ENCODE results near the gene SLA2.
"Not testable (repeated sequence)": the region's sequence is repeated elsewhere in the genome, so short reads cannot be mapped to it uniquely, and the experiment has no call there.

Gene SLA2

DNA sequence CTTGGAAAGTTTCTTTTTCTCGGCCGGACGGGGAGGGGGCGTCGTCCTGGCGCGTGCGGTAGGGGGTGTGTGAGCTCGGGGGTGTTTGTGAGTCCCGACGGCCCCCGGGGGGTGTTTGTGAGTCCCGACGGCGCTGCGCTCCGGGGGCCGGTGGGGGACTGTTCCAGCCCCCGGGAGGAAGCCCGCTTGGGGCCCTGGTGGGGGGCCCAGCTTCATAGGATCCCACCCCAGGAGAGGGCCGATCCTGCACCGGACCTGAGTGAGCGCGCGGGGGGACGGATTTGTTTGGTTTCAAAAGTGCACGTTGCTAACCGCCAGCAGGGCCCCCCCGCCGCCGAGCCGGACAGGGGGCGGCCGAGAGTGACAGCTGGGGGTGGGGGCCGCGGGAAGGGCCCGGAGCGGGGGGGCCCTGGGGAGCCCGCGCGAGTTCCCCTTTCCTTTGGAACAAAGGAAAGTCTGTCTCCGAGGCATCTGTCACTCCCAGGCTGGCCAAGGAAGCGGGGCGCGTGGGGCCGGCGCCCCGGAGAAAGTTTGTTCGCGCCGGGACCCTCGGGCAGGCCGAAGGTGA is 72.1 kb downstream of the SLA2 start:
- Histone ChIP-seq H3K27ac (ENCODE audit: low read depth, low read length) (no peak overlapping the region; the same call in 1 of the 2 replicates), H2AFZ (ENCODE audit: low read length, unreplicated experiment) (peak overlapping the region; percentile 82)

DNA sequence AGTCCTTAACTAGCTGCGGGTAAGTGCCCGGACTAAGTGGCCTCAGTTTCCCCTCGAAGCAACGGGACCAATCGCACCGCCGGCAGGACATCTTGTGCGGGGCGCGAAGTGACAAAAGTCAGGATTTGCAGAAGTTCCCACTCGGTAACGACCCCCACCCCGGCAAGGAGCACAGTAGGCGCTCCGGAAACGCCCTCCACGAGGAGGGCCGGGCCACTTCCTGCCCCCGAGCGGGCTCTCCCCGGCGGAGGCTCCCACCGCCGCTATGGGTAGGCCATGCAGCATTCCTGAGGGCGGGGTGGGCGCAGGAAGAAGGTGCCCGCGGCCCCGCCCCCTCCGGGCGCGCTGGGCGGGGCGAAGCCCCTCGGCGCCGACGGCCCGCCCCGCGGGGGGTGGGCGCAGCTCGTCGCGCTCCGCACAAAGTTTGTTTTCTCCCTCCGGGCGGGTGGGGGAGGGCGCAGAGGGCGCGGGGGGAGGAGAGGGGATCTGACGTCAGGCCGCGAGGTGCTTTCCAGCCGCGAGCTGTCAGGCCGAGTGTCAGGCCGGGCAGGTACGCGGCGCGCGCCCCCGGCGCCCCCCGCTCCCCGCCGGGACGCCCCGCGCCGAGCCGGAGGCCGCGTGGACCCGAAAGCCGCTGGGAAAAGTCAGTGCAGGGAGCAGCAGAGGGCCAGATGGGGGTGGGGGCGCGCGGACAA is 72.7 kb downstream of the SLA2 start, which contains the start of gene TGIF2:
TGIF2 (plus strand) TSS at position 495 of the 695 bp plus-strand sequence. CDS start 5,178 bp downstream, outside the sequence.
- peak within 1 kb of the TSS; percentile 82 for H2AFZ ChIP-seq (ENCODE audit: low read length, unreplicated experiment)
- H3K27ac ChIP-seq (ENCODE audit: low read depth, low read length), result no peak within 1 kb of the TSS; the same call in 1 of the 2 replicates
- no peaks in the 10 kb centered on the region for H3K27me3 ChIP-seq (ENCODE audit: insufficient read depth, low read length)
- H3K79me2 ChIP-seq (ENCODE audit: control insufficient read depth, insufficient read depth, low read length, unreplicated experiment), result peaks cover 9% of the 10 kb centered on the region
- H3K36me3 ChIP-seq (ENCODE audit: insufficient read depth, low read length), result no peaks in the 10 kb centered on the region
- peak within 1 kb of the TSS; percentile 85 for H3K4me3 ChIP-seq (ENCODE audit: low read depth, low read length)
- H3K4me1 ChIP-seq (ENCODE audit: control insufficient read depth, insufficient read depth, low read length, unreplicated experiment), result peaks cover 4% of the 10 kb centered on the region

More for the DNA sequence above, 72.1 kb downstream of the SLA2 start:
- Histone ChIP-seq H3K79me2 (ENCODE audit: control insufficient read depth, insufficient read depth, low read length, unreplicated experiment) (peaks cover 9% of the 10 kb centered on the region), H3K36me3 (ENCODE audit: insufficient read depth, low read length) (no peaks in the 10 kb centered on the region), H3K27me3 (ENCODE audit: insufficient read depth, low read length) (no peaks in the 10 kb centered on the region), H3K4me3 (ENCODE audit: low read depth, low read length) (peak overlapping the region; percentile 85), H3K4me1 (ENCODE audit: control insufficient read depth, insufficient read depth, low read length, unreplicated experiment) (peaks cover 4% of the 10 kb centered on the region)

- H3K36me3 ChIP-seq (ENCODE audit: insufficient read depth, low read length), result no peaks in the 10 kb centered on the region
- H2AFZ ChIP-seq (ENCODE audit: low read length, unreplicated experiment), result peak overlapping the region; percentile 44
- no peak overlapping the region for H3K27ac ChIP-seq (ENCODE audit: low read depth, low read length)
- peaks cover 4% of the 10 kb centered on the region for H3K4me1 ChIP-seq (ENCODE audit: control insufficient read depth, insufficient read depth, low read length, unreplicated experiment)
- no peaks in the 10 kb centered on the region for H3K27me3 ChIP-seq (ENCODE audit: insufficient read depth, low read length)
- peaks cover 9% of the 10 kb centered on the region for H3K79me2 ChIP-seq (ENCODE audit: control insufficient read depth, insufficient read depth, low read length, unreplicated experiment)
- peak overlapping the region; percentile 85 for H3K4me3 ChIP-seq (ENCODE audit: low read depth, low read length)
These were observed 73.3 kb downstream of the SLA2 start for GRCh38 chr20:36572701-36573102.

DNA sequence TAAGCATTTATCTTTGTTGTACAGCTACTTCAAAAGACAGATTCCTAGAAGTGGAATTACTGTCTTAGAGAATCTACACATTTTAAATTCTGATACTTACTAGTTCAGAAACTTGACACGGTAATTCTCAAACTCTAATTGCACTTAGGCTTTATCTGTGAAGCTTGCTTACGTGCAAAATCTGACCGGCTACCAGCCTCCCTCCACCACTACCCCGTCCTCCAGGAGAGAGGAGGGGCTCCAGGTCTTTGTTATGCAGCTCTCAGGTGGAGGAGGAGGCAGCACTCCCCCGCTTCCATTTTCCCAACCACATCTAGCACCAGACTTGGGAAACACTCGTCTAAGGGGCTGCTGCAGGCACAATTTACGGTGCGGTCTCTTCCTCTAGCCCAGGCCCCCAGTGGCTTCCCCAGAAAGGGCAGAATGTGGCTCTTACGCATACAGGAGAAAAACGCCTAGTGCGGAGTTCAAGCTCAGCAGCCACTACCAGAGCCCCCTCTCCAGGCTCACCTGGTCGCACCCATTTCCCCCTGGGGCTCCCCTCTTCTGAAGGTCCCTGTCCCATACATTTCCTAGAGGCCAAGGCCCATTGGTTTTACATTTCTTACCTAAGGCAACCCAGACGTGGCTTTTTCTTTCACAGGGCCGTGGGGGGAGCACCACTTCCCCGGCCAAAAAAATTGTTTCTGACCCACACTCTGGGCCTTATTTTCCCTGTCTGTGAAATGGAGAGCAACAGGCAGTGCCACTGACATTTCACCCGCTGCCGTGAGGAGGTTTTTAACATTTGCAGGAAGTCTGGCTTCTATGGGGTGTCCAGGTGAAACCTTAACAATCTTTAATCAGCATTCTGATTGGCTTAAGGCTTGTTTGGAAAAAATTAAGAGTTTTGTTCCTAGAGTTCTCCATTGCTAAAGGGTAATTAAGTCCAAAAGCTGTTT is 74.2 kb downstream of the SLA2 start:
- Histone ChIP-seq H3K4me3 (ENCODE audit: low read depth, low read length) (peak overlapping the region; percentile 85; the same call in 1 of the 2 replicates), H3K27ac (ENCODE audit: low read depth, low read length) (no peak overlapping the region), H2AFZ (ENCODE audit: low read length, unreplicated experiment) (no peak overlapping the region), H3K27me3 (ENCODE audit: insufficient read depth, low read length) (no peaks in the 10 kb centered on the region), H3K79me2 (ENCODE audit: control insufficient read depth, insufficient read depth, low read length, unreplicated experiment) (peaks cover 9% of the 10 kb centered on the region), H3K36me3 (ENCODE audit: insufficient read depth, low read length) (no peaks in the 10 kb centered on the region), H3K4me1 (ENCODE audit: control insufficient read depth, insufficient read depth, low read length, unreplicated experiment) (peaks cover 4% of the 10 kb centered on the region)

- Histone ChIP-seq H3K4me1 (ENCODE audit: control insufficient read depth, insufficient read depth, low read length, unreplicated experiment) (peaks cover 4% of the 10 kb centered on the region), H3K27me3 (ENCODE audit: insufficient read depth, low read length) (no peaks in the 10 kb centered on the region), H3K36me3 (ENCODE audit: insufficient read depth, low read length) (0 out of 2 replicates have a peak, but pooled peaks cover 3% of the 10 kb centered on the region), H3K79me2 (ENCODE audit: control insufficient read depth, insufficient read depth, low read length, unreplicated experiment) (no peaks in the 10 kb centered on the region), H3K27ac (ENCODE audit: low read depth, low read length) (no peak overlapping the region), H3K4me3 (ENCODE audit: low read depth, low read length) (no peak overlapping the region), H2AFZ (ENCODE audit: low read length, unreplicated experiment) (no peak overlapping the region)
These were observed 76.1 kb downstream of the SLA2 start for GRCh38 chr20:36569847-36570429.

- no peak overlapping the region for H3K27ac ChIP-seq (ENCODE audit: low read depth, low read length)
- no peak overlapping the region for H2AFZ ChIP-seq (ENCODE audit: low read length, unreplicated experiment)
- 0 out of 2 replicates have a peak, but pooled peaks cover 3% of the 10 kb centered on the region for H3K36me3 ChIP-seq (ENCODE audit: insufficient read depth, low read length)
- no peaks in the 10 kb centered on the region for H3K27me3 ChIP-seq (ENCODE audit: insufficient read depth, low read length)
- no peak overlapping the region for H3K4me3 ChIP-seq (ENCODE audit: low read depth, low read length)
- H3K79me2 ChIP-seq (ENCODE audit: control insufficient read depth, insufficient read depth, low read length, unreplicated experiment), result no peaks in the 10 kb centered on the region
- no peaks in the 10 kb centered on the region for H3K4me1 ChIP-seq (ENCODE audit: control insufficient read depth, insufficient read depth, low read length, unreplicated experiment)
These were observed 80.5 kb downstream of the SLA2 start for GRCh38 chr20:36565520-36565919.

DNA sequence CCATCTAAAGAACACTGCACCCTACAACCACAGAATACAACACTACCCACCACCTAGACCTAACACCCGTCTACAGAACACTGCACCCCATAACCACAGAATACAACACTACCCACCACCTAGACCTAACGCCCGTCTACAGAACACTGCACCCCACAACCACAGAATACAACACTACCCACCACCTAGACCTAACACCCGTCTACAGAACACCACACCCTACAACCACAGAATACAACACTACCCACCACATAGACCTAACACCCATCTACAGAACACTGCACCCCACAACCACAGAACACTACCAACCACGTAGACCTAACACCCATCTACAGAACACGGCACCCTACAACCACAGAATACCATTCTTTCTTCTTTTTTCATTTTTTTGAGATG is 81.3 kb downstream of the SLA2 start:
- H3K4me3 ChIP-seq (ENCODE audit: low read depth, low read length); H2AFZ ChIP-seq (ENCODE audit: low read length, unreplicated experiment); H3K27me3 ChIP-seq (ENCODE audit: insufficient read depth, low read length); H3K4me1 ChIP-seq (ENCODE audit: control insufficient read depth, insufficient read depth, low read length, unreplicated experiment); H3K79me2 ChIP-seq (ENCODE audit: control insufficient read depth, insufficient read depth, low read length, unreplicated experiment); H3K36me3 ChIP-seq (ENCODE audit: insufficient read depth, low read length); H3K27ac ChIP-seq (ENCODE audit: low read depth, low read length): not testable (repeated sequence)

DNA sequence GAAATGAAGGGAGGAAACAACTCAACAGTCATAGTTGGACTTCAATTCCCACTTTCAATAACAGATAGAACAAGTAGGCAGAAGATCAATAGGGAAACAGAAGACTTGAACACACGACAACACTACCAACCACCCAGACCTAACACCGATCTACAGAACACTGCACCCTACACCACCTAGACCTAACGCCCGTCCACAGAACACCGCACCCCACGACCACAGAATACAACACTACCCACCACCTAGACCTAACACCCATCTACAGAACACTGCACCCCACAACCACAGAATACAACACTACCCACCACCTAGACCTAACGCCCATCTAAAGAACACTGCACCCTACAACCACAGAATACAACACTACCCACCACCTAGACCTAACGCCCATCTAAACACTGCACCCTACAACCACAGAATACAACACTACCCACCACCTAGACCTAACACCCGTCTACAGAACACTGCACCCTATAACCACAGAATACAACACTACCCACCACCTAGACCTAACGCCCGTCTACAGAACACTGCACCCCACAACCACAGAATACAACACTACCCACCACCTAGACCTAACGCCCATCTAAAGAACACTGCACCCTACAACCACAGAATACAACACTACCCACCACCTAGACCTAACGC is 81.8 kb downstream of the SLA2 start:
- H3K27ac ChIP-seq (ENCODE audit: low read depth, low read length); H3K27me3 ChIP-seq (ENCODE audit: insufficient read depth, low read length); H3K36me3 ChIP-seq (ENCODE audit: insufficient read depth, low read length); H2AFZ ChIP-seq (ENCODE audit: low read length, unreplicated experiment); H3K79me2 ChIP-seq (ENCODE audit: control insufficient read depth, insufficient read depth, low read length, unreplicated experiment); H3K4me3 ChIP-seq (ENCODE audit: low read depth, low read length); H3K4me1 ChIP-seq (ENCODE audit: control insufficient read depth, insufficient read depth, low read length, unreplicated experiment): not testable (repeated sequence)

DNA sequence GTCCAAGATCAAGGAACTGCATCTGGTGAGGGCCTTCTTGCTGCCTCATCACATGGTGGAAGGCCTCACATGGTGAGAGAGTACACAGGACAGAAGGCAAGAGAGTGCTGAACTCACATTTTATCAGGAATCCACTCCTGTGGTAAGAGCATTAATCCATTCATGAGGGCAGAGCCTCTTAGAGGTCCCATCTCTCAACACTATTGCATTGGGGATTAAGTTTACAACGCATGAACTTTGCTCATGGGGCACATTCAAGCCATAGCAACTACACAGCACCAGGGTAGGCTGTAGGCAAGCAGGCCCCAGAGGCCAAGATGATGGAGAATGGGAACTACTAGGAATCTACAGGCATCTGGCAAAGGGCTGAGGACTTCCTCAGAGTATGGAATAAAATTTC is 82.6 kb downstream of the SLA2 start:
- no peak overlapping the region for H2AFZ ChIP-seq (ENCODE audit: low read length, unreplicated experiment)
- H3K27ac ChIP-seq (ENCODE audit: low read depth, low read length), result no peak overlapping the region
- H3K4me3 ChIP-seq (ENCODE audit: low read depth, low read length), result no peak overlapping the region
- 0 out of 2 replicates have a peak, but pooled peaks cover 3% of the 10 kb centered on the region for H3K36me3 ChIP-seq (ENCODE audit: insufficient read depth, low read length)
- no peaks in the 10 kb centered on the region for H3K4me1 ChIP-seq (ENCODE audit: control insufficient read depth, insufficient read depth, low read length, unreplicated experiment)
- no peaks in the 10 kb centered on the region for H3K27me3 ChIP-seq (ENCODE audit: insufficient read depth, low read length)
- H3K79me2 ChIP-seq (ENCODE audit: control insufficient read depth, insufficient read depth, low read length, unreplicated experiment), result no peaks in the 10 kb centered on the region

GRCh38 chr20:36562724-36563123 is 83.3 kb downstream of the SLA2 start:
- Histone ChIP-seq H3K79me2 (ENCODE audit: control insufficient read depth, insufficient read depth, low read length, unreplicated experiment) (no peaks in the 10 kb centered on the region), H3K27me3 (ENCODE audit: insufficient read depth, low read length) (no peaks in the 10 kb centered on the region), H3K4me3 (ENCODE audit: low read depth, low read length) (no peak overlapping the region), H3K4me1 (ENCODE audit: control insufficient read depth, insufficient read depth, low read length, unreplicated experiment) (no peaks in the 10 kb centered on the region), H2AFZ (ENCODE audit: low read length, unreplicated experiment) (no peak overlapping the region), H3K27ac (ENCODE audit: low read depth, low read length) (no peak overlapping the region), H3K36me3 (ENCODE audit: insufficient read depth, low read length) (0 out of 2 replicates have a peak, but pooled peaks cover 3% of the 10 kb centered on the region)

All from ACC112 (cell line).